Sciatic nerve (tissue), 2 donors: Measurements from ENCODE around the gene PRKAR1B. TPM values are rescaled to one million over a fixed set of nuclear protein-coding genes. Genes with fewer than 3 reads are reported as not detected.

Experiments used
- ATAC-seq: fragments of 200-7000 bp; cut with Tn5 transposase; one replicate; pipeline ENCODE4 v1.9.1; 2020; ENCODE audit warnings: mild to moderate bottlenecking, moderate library complexity
- DNase-seq: peaks from one replicate; pipeline ENCODE4 v3.0.0-alpha.2; 2020; ENCODE audit warnings: low spot score
- intact Hi-C: fragments of 100-400 bp; cut with DNase I; formaldehyde crosslinking; loops from one replicate; pipeline ENCODE4 v1.14.2; 2022
- total RNA-seq: library from RNA; stranded (reverse); fragmentation: NEBNext Ultra II Directional; extraction: Animal tissue kit (Norgen Biotek cat#: 25700); gene quantifications from one replicate; pipeline ENCODE4 v1.2.1, GENCODE V29; 2021
- donor health status: DM: no; HTN: no; CAD: no.
- donor health status: DM: no; HTN: no; CAD: no.

The PRKAR1B gene
- total RNA-seq, 1 donor from 2014 or later: 11.1 TPM

DNA sequence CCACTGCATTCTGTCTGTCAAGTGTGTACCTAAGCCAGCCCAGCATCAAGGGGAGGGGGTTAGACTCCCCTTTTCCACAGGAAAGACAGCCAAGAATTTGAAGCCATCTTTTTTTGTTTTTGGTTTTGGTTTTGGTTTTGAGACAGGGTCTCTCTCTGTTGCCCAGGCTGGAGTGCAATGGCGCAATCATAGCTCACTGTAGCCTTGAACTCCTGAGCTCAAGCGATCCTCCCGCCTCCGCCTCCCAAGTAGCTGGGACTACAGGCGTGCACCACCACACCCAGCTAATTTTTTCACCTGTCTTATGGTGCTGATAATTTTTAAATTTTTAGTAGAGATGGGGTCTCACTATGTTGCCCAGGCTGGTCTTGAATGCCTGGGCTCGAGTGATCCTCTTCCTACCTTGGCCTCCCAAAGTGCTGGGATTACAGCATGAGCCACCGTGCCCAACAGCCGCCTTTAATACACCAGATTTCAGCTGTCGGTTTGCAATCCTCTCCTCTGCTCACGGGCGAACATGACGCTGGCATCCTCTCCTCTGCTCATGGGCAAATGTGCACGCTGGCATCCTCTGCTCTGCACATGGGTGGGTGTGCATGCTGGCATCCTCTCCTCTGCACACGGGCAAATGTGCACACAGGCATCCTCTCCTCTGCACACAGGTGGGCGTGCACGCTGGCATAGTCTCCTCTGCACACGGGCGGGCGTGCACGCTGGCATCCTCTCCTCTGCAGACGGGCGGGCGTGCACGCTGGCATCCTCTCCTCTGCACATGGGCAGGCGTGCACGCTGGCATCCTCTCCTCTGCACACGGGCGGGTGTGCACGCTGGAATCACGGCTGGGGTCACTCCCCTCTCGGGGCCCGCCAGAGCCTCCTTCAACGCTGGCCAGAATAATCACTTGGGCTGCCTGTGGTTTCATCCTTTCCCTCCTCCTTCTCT is 151.4 kb downstream of the PRKAR1B start:
- ATAC-seq: no peak
- intact Hi-C loops: no loop called here
- no peak for DNase-seq

DNA sequence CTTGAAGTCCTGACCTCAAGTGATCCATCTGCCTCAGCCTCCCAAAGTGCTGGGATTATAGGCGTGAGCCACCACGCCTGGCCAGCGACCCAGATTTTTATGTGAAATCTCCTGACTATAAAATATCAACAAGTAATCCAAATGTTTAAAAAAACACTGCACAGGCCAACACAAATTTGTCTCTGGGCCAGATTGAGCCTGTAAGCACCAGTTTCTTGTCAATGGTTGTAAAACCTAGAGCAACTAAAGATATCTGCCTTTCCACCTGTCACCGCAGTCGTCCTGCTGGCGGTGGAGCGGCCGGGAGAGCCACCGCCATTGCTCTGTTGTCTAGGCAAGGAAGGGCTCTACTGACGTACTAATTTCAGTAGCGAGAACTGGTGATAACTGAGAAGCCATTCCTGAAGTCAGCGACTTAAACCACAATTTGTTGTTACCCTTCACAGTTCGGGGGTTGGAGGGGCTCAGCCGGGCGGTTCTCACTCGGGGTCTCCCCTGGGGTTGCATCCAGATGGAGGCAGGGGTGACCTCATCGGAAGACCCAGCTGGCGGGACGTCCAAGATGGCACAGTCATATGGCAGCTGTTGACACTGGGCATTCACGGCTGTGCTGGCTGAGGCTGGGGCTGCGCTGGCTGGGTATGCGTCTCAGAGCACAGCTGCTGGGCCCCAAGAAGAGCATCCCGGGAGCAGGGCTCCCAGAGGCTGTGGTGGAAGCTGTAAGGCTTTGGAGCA is 152.3 kb downstream of the PRKAR1B start:
- intact Hi-C loops: no loop called here
- DNase-seq (no peak), ATAC-seq (no peak)

DNA sequence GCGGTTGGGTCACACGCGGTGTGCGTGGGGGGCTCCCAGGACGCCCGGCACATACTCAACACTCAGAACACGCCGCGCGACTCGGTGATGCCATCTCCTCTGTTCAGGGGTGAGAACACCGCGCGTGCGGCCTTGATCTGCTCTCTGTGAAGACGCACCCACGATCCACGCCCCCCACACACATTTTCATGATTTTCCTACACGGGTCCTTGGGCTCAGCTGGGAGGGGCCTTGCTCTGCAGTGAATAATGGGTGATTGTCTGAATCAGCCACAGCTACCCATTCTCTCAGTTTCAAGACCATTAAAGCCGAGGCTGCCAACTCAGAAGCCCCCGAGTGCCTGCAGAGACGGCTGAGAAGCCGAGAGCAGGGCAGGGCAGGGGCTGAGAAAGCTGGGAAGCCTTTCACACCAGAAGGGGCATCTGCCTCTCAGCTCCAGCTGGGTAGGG is 153.1 kb downstream of the PRKAR1B start:
- DNase-seq: no peak
- intact Hi-C loops: no loop called here
- peak; percentile 41 for ATAC-seq

DNA sequence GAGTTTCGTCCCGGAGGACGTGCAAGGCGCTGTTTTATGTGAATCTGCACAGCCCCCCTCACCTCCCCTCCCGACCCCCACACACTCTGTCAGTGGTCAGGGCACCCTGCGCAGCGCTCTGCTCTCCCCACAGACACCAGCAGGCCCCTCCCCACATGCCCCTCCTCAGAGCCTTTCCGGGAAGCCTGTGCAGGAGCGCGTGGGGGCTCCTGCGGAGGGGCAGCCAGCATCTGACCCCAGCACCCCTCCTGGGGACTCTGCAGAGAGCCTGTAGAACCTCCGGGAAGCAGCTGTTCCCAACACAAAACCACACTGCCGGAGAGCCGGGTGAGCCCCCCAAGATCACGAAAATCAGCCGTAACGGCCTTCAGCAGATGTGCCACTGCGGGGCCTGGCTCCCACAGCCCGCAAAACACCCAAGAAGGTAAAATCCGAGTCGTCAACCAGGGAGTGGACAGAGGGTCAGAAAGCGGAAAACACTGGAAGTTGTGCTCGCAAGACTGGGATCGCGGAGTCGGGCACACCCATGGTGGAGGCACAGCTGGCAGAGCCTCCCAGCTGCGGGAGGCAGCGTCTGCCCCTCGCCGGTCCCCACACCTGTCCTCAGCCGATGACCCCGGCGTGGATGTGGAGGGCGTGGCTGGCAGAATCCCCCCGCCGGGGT is 153.7 kb downstream of the PRKAR1B start:
- DNase-seq (no peak), ATAC-seq (no peak)
- intact Hi-C loops: no loop called here

DNA sequence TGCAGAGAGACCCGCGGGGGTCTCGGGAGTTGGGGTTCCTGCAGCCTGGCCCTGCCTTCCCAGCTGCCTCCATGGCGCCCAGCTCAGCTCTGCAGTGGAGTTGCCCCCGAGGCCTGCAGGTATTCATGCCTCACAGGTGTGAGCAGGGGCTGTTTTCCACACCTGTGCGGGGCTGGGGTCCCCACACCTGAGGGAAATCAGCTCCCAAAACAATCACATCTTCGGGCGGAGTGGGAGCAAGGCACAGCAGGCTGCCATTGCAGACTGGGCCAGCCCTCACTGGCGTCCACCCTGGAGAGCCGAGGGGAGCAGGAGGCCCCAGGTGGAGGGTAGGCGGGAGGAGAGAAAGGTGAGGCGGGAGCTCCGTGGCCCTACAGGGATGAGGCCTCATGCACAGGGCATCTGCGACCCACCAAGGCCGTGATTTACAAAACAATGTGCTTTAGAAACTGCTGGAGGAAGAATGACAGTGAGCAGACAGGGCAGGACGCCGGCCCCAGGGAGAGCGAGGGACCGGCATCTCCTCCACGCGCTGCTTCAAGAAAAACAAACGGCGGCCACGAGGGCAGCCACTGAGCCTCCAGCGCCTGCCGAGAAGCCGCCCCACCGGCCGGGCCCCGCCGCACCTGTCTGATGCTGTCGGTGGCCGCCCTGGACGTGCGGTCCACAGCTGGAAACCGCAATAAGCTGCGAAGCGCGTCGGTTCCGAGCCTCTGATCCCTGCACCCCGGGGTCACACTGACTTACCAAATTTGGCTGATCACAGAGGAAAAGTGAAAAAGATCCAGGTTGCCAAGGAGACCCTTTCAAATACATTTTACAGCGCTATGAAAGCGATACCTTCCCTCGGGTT is 154.4 kb downstream of the PRKAR1B start:
- no peak for DNase-seq
- intact Hi-C loops: no loop called here
- no peak for ATAC-seq

DNA sequence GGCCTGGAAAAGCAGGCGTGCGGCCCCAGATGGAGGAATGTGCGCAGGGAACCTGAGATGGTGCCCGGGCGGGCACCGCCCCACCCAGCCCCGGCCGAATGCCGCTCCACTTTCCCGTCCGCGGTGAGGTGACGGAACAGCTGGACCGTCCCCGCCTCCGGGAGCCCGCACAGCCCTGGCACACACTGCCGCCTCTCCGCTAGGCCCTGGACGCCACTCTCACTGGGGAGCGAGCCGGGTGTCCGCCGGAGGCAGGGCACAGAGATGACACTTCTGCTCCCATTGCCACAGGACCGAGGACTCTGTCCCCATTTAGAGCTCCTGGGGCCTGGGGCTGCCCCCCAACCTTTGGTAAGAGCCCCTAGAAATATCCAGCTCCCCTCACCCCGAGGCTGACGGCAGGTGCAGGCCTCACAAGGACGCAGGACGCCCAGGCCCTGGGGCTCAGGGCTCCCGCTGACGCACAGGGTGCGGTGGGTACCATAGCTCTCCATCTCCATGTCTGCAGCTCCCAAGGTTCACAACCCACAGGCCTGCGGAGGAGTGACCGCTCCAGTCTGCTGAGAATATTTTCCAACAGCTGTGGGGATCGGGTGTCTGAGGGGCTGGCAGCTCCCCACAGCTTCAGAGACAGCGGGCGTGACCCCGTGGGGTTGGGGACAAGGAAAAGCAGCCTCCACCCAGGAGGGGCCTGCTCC is 155.2 kb downstream of the PRKAR1B start:
- DNase-seq (no peak), ATAC-seq (no peak)
- intact Hi-C loops: no loop called here

DNA sequence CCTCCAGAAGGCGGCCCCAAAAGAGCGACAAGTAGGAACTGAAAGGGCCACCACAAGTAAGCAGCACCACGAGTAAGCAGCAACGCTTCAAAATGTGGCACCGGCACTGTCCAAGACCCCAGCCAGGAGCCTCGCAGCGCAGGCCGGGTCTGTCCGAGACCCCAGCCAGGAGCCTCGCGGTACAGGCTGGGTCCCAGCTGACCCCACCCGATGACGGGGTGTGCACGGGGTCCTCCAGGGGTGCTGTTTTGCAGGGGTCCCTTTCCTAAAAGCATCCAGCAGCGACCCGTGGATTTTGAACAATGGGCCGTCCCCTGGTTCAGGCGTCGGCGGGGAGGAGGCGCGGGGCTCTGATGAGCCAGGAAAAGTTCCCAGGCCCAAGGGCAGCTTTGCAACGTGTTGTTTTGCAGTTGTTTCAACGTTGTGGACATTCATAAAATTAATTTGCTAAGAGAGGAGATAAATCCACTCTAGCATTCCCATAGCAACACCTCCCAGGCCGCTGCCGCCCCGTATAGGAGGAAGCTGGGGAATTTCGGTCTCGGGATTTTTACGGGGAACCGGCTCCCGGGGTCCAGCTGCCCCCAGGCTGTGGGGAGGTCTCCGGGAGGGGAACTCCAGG is 155.9 kb downstream of the PRKAR1B start:
- intact Hi-C loops: no loop called here
- DNase-seq (no peak), ATAC-seq (no peak)

DNA sequence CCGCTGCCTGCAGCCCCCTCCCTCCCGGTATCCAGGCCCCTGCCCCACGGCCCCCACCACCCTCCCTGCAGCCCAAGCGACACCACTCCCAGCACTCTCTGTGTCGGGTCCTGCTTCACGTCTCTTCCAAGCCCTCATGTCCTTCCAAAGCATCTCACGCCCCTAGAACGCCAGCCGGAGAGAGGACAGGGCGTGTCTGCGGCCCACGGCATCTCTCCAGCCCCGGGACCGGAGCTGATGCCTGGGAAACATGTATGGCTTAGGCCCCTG is 156.3 kb downstream of the PRKAR1B start:
- DNase-seq (no peak), ATAC-seq (no peak)
- intact Hi-C loops: no loop called here

DNA sequence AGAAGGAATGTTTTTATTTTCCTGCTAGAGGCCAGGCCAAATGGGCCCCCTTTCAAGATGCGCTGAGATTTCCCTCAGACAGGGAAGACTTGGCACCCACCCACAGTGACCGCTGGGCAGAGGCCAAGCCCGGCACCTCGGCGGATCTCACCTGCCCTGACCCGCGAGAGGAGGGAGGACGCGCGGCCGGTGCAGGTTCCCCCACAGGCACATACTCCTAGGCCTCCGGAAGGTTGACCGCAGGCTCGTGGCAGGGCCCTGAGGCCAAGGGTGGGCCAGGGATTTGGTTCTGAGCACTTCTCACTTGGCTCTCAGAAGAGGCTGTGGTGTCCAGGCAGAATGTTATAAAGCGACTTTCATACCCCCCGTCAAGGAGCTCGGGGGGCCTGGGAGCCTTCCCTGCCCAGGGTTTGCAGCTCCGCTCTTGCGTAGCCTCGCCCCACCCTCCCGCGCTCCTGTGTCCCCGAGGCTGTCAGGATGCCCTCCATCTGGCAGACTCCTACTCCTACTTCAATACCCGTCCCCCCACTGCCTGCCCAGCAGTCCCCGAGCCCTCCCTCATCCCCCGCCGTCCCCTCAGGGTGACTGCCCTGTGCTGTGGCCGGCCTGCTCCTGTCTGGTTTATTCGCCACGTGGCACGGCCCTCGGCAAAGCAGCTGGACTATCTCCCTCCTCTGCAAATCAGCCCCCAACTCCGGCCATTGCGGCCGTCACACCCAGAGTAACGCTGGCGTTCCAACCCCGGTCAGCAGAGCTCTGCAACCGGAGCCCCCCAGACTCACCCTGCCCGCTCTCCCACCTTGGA is 156.9 kb downstream of the PRKAR1B start:
- DNase-seq (no peak), ATAC-seq (no peak)
- intact Hi-C loops: no loop called here

DNA sequence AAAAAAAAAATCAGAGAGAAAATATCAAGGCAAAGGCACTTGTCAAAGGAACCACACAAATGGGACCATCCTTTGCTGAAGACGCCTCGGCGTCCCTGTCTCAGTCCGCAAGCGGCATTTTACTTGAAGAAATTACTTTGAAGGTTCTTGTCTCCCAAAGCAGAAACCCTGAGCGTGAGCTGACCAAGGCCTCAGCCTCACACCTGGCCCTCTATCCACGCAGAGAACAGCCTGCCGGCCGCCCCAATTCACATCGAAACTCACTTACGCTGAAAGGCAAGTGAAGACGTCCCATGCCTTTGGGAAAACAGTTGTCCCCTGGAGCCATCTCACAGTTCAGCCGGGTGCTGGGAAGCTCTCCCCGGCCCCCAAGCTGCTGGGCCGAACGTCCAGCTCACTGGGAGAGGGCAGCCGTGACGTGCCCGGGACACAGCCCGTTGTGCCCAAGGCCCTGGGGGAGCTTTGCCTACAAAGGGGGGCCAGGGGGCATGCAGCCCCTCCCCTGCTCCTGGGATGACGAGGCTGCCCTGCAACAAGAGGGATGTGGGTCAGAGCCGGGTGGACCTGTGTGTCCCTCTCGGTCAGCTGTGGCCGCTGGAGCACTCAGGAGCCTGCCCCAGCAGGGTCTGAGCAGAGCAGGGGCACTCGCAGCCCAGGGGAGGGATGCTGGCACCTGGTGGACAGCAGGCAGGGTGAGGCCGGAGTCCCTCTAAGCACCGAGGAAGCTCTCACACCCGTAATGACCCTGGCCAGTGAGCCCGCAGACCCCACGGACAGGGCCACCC is 157.8 kb downstream of the PRKAR1B start:
- DNase-seq: no peak
- intact Hi-C loops: no loop called here
- ATAC-seq: no peak

DNA sequence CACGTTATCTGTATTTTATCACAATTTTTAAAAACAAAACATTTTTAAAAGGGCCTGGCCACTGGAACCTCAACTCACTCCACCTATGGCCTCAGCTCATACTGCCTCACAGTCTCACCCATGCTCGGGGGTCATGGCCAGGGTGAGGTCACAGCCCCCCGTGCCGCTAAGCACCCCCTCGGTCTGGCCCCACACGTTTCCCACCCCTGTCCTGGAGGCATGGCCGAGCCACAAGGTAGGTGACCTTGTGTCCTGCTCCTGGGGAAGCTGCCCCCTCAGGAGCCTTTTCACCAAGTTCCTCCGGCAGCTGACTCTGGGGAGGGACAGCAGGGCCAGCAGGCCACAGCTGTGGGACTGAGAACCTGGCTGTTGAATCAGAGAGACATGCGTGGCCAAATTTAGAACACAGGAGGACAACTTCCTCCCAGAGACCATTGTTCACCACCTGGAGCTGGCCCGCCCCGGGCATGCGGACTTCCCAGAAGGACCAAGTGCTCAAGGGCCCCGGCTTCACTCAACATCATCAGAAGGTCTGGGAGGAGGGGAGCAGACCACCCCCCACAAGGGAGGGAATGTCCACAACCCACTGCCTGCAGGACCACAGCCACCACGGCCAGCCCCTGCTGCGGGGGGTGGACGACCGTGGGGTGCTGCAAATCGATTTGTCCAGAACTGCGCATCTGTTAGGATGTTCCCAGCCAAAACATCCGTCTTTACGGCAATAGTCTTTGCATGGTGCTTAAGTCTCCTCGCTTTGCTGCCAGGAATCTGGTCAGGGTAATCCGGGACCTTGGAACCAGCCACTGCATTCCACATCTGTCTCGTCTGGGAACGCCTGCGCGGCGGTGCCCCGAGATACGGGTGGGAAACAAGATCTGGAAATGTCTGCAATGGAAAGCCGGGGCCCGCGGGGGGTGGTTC is 158.8 kb downstream of the PRKAR1B start:
- DNase-seq (no peak), ATAC-seq (peak; percentile 21)
- intact Hi-C loops: no loop called here

DNA sequence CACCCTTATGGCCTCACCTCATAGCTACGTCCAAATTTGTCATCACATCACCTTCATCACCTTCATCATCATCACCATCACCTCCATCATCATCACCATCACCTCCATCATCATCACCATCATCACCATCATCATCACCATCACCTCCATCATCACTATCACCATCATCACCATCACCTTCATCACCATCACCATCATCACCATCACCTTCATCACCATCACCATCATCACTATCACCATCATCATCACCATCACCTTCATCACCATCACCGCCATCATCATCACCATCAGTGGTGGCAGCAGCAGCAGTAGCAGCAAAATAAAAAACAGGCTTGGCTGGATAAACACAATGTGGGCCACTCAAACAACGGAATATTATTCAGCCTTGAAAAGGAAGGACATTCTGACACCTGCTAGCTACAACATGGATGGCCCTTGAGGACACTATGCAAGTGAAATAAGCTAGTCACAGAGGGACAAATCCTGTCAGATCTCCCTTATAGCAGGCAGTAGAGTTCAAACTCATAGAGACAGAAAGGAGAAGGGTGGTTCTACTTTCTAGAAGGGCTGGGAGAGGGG is 159.7 kb downstream of the PRKAR1B start:
- DNase-seq (no peak), ATAC-seq (no peak)
- intact Hi-C loops: no loop called here

DNA sequence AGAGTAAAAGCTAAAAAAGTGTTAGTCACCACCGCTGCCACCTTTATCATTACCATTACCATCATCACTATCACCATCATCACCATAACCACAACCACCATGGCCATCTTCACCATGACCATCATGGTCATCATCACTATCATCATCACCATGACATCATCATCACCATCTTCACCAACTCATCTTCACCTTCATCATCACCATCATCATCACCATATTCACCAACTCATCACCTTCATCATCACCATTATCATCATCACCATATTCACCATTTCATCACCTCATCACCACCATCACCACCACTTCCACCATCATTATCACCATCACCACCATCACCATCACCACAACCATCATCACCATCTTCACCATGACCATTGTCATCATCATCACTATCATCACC is 161.0 kb downstream of the PRKAR1B start:
- DNase-seq (no peak), ATAC-seq (no peak)
- intact Hi-C loops: no loop called here

DNA sequence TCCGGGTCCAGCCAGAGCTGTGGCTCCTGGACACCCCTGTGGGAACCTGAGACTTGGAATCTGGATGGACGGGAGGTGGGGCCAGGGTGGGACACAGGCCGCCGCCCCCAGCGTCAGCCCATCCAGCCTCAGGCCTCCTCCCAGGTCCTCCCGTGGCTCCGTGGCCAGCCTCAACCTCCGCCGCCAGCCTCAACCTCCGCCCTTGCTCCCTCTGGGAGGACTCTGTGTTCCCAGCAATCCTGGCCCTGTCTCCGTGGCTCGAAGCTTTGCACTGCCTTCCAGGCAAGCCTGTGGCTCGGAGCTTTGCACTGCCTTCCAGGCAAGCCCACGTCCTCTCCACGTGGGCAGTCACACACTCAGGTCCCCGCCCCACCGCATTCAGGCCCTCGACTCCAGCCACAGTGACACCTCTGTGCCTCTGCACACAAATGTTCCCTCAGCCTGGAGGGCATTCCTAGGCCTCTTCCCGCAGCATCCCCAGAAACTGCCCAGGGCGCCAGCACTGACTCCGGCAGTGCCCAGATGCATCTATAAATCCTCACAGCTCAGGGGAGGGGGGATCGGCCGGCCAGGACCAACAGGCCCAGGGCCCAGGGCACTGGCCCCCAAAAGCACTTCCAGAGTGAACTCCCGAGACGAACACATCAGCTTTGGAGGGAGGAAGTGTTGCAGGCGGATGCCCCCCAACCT is 162.8 kb downstream of the PRKAR1B start:
- ATAC-seq: peak; percentile 20
- DNase-seq: no peak
- intact Hi-C loops: no loop called here
